Liver (tissue), 9 donors: Measurements from ENCODE around the gene LGR5. TPM values are rescaled to one million over a fixed set of nuclear protein-coding genes. Genes with fewer than 3 reads are reported as not detected.

Experiments used
- DNase-seq: peaks from one replicate; pipeline ENCODE4 v3.0.0-alpha.2; 2017; ENCODE audit warnings: low spot score
- H3K27ac ChIP-seq, 2 donors: one replicate each; pipeline ENCODE4 v1.7.0; 2013; ENCODE audit warnings: inconsistent platforms in 2 of 2, low read length in 2 of 2, control low read depth in 1 of 2, low read depth in 1 of 2, mild to moderate bottlenecking in 1 of 2
- H3K27me3 ChIP-seq, 4 donors: one replicate each; pipeline versions ENCODE4 v1.6.1 to v1.7.0; 2013; ENCODE audit warnings: low read length in 3 of 4, inconsistent platforms in 1 of 4, mild to moderate bottlenecking in 1 of 4, moderate library complexity in 1 of 4; ENCODE audit not compliant: control insufficient read depth in 4 of 4, insufficient read depth in 4 of 4
- H3K36me3 ChIP-seq, 4 donors: one replicate each; pipeline versions ENCODE4 v1.6.1 to v1.7.0; 2013; ENCODE audit warnings: low read length in 3 of 4, mild to moderate bottlenecking in 3 of 4, low read depth in 1 of 4, moderate library complexity in 1 of 4; ENCODE audit not compliant: control insufficient read depth in 4 of 4, insufficient read depth in 3 of 4
- H3K4me1 ChIP-seq, 4 donors: one replicate each; pipeline versions ENCODE4 v1.6.1 to v1.7.0; 2013; ENCODE audit warnings: low read length in 3 of 4, mild to moderate bottlenecking in 3 of 4, moderate library complexity in 1 of 4; ENCODE audit not compliant: control insufficient read depth in 4 of 4, insufficient read depth in 4 of 4
- H3K4me3 ChIP-seq, 3 donors: one replicate each; pipeline versions ENCODE4 v1.6.1 to v1.7.0; 2013; ENCODE audit warnings: low read length in 3 of 3, control low read depth in 1 of 3, low read depth in 1 of 3, mild to moderate bottlenecking in 1 of 3
- H3K9ac ChIP-seq, 2 donors: one replicate each; pipeline ENCODE4 v1.7.0; 2013; ENCODE audit warnings: low read length in 2 of 2, mild to moderate bottlenecking in 2 of 2, moderate library complexity in 2 of 2, control low read depth in 1 of 2, low read depth in 1 of 2
- H3K9me3 ChIP-seq, 4 donors: one replicate each; pipeline versions ENCODE4 v1.6.1 to v1.7.0; 2013; ENCODE audit warnings: low read length in 3 of 4; ENCODE audit not compliant: control insufficient read depth in 4 of 4
- EGR1 ChIP-seq, 2 donors: IDR thresholded peaks; 2 replicates each; pipeline ENCODE4 v1.6.1; 2016 to 2018; ENCODE audit warnings: antibody characterized with exemption in 2 of 2, low read depth in 2 of 2
- FOXA1 ChIP-seq: IDR thresholded peaks from 2 replicates; pipeline ENCODE4 v1.6.1; 2016; ENCODE audit warnings: antibody characterized with exemption
- FOXA2 ChIP-seq: IDR thresholded peaks from 2 replicates; pipeline ENCODE4 v1.6.1; 2016; ENCODE audit warnings: antibody characterized with exemption
- GABPA ChIP-seq, 2 donors: IDR thresholded peaks in 1 of 2; conservative IDR thresholded peaks in 1 of 2; 2 replicates each; pipeline ENCODE4 v1.6.1; 2016; ENCODE audit warnings: antibody characterized with exemption in 2 of 2, mild to moderate bottlenecking in 1 of 2, moderate library complexity in 1 of 2
- HNF4A ChIP-seq, 2 donors: conservative IDR thresholded peaks; 2 replicates each; pipeline ENCODE4 v1.6.1; 2016; ENCODE audit warnings: antibody characterized with exemption in 2 of 2, mild to moderate bottlenecking in 2 of 2
- HNF4G ChIP-seq: IDR thresholded peaks from 2 replicates; pipeline ENCODE4 v1.6.1; 2016; ENCODE audit warnings: antibody characterized with exemption
- JUND ChIP-seq, 2 donors: IDR thresholded peaks; 2 replicates each; pipeline ENCODE4 v1.6.1; 2016; ENCODE audit warnings: antibody characterized with exemption in 2 of 2
- NR2F2 ChIP-seq: IDR thresholded peaks from 2 replicates; pipeline ENCODE4 v1.6.1; 2016; ENCODE audit warnings: antibody characterized with exemption
- RAD21 ChIP-seq, 2 donors: IDR thresholded peaks; 2 replicates each; pipeline ENCODE4 v1.6.1; 2016; ENCODE audit warnings: antibody characterized with exemption in 2 of 2, mild to moderate bottlenecking in 2 of 2
- RXRA ChIP-seq, 2 donors: IDR thresholded peaks; 2 replicates each; pipeline ENCODE4 v1.6.1; 2017 to 2018; ENCODE audit warnings: antibody characterized with exemption in 2 of 2, mild to moderate bottlenecking in 1 of 2
- SP1 ChIP-seq: IDR thresholded peaks from 2 replicates; pipeline ENCODE4 v1.6.1; 2018; ENCODE audit warnings: antibody characterized with exemption, mild to moderate bottlenecking
- TAF1 ChIP-seq: conservative IDR thresholded peaks from 2 replicates; pipeline ENCODE4 v1.6.1; 2016; ENCODE audit warnings: antibody characterized with exemption, mild to moderate bottlenecking
- YY1 ChIP-seq: IDR thresholded peaks from 2 replicates; pipeline ENCODE4 v1.6.1; 2016; ENCODE audit warnings: antibody characterized with exemption, mild to moderate bottlenecking
- WGBS: extraction: QIAGEN DNeasy Blood & Tissue Kit; methylation state at CpG from one replicate; pipeline ENCODE4 v1.1.7; 2013; 5-methylcytosine and 5-hydroxymethylcytosine counted together
- polyA plus RNA-seq, 2 donors: library from polyadenylated mRNA; stranded (reverse) in 1 of 2; unstranded in 1 of 2; fragments of 200-250 nt in 1 of 2; fragments of >200 nt in 1 of 2; fragmentation: Nextera tagmentation in 1 of 2; extraction: Ambion mirVana in 1 of 2; gene quantifications; one replicate each; pipeline versions ENCODE4 v1.2.1 to v1.2.3, GENCODE V29; 2013 to 2015
- total RNA-seq, 2 donors: library from RNA; depleted of rRNA; stranded (reverse); fragments of >200 nt; gene quantifications; one replicate each; pipeline ENCODE4 v1.2.3, GENCODE V29; 2014
- TF ChIP-seq, protein P1 (sequence below): IDR thresholded peaks from 2 replicates; pipeline ENCODE4 v1.6.1; 2016; ENCODE audit warnings: antibody characterized with exemption
- TF ChIP-seq, protein P2 (sequence below): IDR thresholded peaks from 2 replicates; pipeline ENCODE4 v1.6.1; 2016; ENCODE audit warnings: antibody characterized with exemption
- TF ChIP-seq, protein P3 (sequence below): fragments of 150-350 bp; IDR thresholded peaks from 2 replicates; pipeline ENCODE4 v1.5.1; 2017; ENCODE audit warnings: improper control_type of control experiment, low read depth, low read length; ENCODE audit not compliant: missing input control
- TF ChIP-seq, protein P4 (sequence below): IDR thresholded peaks from 2 replicates; pipeline ENCODE4 v1.6.1; 2016; ENCODE audit warnings: antibody characterized with exemption, mild to moderate bottlenecking
- TF ChIP-seq, protein P5 (sequence below): IDR thresholded peaks from 2 replicates; pipeline ENCODE4 v1.6.1; 2016; ENCODE audit warnings: antibody characterized with exemption
- donor health status: healthy.
- donor health status: healthy.
- donor health status: healthy.
- donor health status: healthy.
- donor health status: healthy.

LGR5 gene
- total and polyA plus RNA-seq, 4 donors, result 0.17 to 0.99 (median 0.82) TPM

DNA sequence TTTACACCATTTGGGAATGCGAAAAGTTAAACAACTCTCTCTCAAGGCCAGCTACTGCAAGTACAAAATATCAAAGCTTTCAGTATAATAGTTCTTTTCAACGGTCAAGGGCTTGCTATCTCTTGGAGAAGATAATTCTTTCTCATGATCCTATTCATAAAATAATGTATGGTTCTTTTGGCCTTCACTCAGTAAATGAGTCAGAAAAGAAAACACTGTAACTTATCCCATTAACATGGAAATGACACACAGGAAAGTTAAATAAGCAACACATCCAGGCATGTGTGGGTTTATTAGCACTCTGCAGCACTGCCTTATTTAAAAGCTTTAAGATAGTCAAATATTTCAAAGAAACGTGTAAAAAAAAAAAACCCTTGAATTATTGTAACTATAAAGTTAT, 187.2 kb downstream of the LGR5 start:
- H3K27me3 ChIP-seq, result no peaks in the 10 kb centered on the region
- no peaks in the 10 kb centered on the region for H3K9me3 ChIP-seq
- no peak overlapping the region for H3K4me3 ChIP-seq
- no peak overlapping the region for H3K27ac ChIP-seq
- DNase-seq, result no peak
- peaks cover 12 to 88% (median 66%) of the 10 kb centered on the region in 4 donors for H3K36me3 ChIP-seq
- no peaks in the 10 kb centered on the region for H3K4me1 ChIP-seq
- whole genome bisulfite sequencing, result 78% methylated on average over 3 of the region's 3 CpGs
- TF ChIP-seq FOXA2 (no peak), YY1 (no peak), SP1 (no peak), HNF4A (conservative IDR thresholded peaks at IDR 0.05) (no peak), EGR1 (IDR thresholded peaks at IDR 0.05; ENCODE audit: low read depth in 2 of 2) (no peak), RAD21 (IDR thresholded peaks at IDR 0.05) (no peak), GABPA (IDR thresholded peaks at IDR 0.05 in 1 of 2, conservative IDR thresholded peaks at IDR 0.05 in 1 of 2) (no peak), HNF4G (no peak), RXRA (IDR thresholded peaks at IDR 0.05) (no peak), TAF1 (no peak), FOXA1 (no peak), NR2F2 (no peak), JUND (IDR thresholded peaks at IDR 0.05) (no peak)
- TF ChIP-seq, protein P1, sequence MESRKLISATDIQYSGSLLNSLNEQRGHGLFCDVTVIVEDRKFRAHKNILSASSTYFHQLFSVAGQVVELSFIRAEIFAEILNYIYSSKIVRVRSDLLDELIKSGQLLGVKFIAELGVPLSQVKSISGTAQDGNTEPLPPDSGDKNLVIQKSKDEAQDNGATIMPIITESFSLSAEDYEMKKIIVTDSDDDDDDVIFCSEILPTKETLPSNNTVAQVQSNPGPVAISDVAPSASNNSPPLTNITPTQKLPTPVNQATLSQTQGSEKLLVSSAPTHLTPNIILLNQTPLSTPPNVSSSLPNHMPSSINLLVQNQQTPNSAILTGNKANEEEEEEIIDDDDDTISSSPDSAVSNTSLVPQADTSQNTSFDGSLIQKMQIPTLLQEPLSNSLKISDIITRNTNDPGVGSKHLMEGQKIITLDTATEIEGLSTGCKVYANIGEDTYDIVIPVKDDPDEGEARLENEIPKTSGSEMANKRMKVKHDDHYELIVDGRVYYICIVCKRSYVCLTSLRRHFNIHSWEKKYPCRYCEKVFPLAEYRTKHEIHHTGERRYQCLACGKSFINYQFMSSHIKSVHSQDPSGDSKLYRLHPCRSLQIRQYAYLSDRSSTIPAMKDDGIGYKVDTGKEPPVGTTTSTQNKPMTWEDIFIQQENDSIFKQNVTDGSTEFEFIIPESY, result no peak
- TF ChIP-seq, protein P2, sequence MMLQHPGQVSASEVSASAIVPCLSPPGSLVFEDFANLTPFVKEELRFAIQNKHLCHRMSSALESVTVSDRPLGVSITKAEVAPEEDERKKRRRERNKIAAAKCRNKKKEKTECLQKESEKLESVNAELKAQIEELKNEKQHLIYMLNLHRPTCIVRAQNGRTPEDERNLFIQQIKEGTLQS, result no peak
- TF ChIP-seq, protein P3, sequence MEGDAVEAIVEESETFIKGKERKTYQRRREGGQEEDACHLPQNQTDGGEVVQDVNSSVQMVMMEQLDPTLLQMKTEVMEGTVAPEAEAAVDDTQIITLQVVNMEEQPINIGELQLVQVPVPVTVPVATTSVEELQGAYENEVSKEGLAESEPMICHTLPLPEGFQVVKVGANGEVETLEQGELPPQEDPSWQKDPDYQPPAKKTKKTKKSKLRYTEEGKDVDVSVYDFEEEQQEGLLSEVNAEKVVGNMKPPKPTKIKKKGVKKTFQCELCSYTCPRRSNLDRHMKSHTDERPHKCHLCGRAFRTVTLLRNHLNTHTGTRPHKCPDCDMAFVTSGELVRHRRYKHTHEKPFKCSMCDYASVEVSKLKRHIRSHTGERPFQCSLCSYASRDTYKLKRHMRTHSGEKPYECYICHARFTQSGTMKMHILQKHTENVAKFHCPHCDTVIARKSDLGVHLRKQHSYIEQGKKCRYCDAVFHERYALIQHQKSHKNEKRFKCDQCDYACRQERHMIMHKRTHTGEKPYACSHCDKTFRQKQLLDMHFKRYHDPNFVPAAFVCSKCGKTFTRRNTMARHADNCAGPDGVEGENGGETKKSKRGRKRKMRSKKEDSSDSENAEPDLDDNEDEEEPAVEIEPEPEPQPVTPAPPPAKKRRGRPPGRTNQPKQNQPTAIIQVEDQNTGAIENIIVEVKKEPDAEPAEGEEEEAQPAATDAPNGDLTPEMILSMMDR, result no peak
- TF ChIP-seq, protein P4, sequence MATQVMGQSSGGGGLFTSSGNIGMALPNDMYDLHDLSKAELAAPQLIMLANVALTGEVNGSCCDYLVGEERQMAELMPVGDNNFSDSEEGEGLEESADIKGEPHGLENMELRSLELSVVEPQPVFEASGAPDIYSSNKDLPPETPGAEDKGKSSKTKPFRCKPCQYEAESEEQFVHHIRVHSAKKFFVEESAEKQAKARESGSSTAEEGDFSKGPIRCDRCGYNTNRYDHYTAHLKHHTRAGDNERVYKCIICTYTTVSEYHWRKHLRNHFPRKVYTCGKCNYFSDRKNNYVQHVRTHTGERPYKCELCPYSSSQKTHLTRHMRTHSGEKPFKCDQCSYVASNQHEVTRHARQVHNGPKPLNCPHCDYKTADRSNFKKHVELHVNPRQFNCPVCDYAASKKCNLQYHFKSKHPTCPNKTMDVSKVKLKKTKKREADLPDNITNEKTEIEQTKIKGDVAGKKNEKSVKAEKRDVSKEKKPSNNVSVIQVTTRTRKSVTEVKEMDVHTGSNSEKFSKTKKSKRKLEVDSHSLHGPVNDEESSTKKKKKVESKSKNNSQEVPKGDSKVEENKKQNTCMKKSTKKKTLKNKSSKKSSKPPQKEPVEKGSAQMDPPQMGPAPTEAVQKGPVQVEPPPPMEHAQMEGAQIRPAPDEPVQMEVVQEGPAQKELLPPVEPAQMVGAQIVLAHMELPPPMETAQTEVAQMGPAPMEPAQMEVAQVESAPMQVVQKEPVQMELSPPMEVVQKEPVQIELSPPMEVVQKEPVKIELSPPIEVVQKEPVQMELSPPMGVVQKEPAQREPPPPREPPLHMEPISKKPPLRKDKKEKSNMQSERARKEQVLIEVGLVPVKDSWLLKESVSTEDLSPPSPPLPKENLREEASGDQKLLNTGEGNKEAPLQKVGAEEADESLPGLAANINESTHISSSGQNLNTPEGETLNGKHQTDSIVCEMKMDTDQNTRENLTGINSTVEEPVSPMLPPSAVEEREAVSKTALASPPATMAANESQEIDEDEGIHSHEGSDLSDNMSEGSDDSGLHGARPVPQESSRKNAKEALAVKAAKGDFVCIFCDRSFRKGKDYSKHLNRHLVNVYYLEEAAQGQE, result no peak
- TF ChIP-seq, protein P5, sequence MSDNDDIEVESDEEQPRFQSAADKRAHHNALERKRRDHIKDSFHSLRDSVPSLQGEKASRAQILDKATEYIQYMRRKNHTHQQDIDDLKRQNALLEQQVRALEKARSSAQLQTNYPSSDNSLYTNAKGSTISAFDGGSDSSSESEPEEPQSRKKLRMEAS, result no peak
- no peak overlapping the region for H3K9ac ChIP-seq
